Hepatocyte (in vitro differentiated cells): ENCODE data around the gene PLSCR1. TPM values are rescaled to one million over a fixed set of nuclear protein-coding genes. Genes with fewer than 3 reads are reported as not detected.

Source experiments
- DNase-seq: peaks from one replicate; pipeline ENCODE4 v3.0.0-alpha.2; 2016; ENCODE audit warnings: low spot score
- H2AFZ ChIP-seq: fragments of 200-600 bp; sonication (generic); 2 replicates; pipeline ENCODE4 v1.6.0; 2016; ENCODE audit warnings: antibody characterized with exemption, mild to moderate bottlenecking
- H3K27ac ChIP-seq: fragments of 200-600 bp; sonication (generic); 2 replicates; pipeline ENCODE4 v1.5.1; 2016; ENCODE audit warnings: mild to moderate bottlenecking
- H3K27me3 ChIP-seq: fragments of 200-600 bp; sonication (generic); 2 replicates; pipeline ENCODE4 v1.6.1; 2016
- H3K36me3 ChIP-seq: fragments of 200-600 bp; sonication (generic); replicated peaks from 2 replicates; pipeline ENCODE4 v1.5.1; 2016; ENCODE audit warnings: low read depth; ENCODE audit not compliant: insufficient read depth
- H3K4me1 ChIP-seq: fragments of 200-600 bp; sonication (generic); 2 replicates; pipeline ENCODE4 v1.5.1; 2016; ENCODE audit warnings: mild to moderate bottlenecking, moderate library complexity; ENCODE audit not compliant: insufficient read depth
- H3K4me2 ChIP-seq: fragments of 200-600 bp; sonication (generic); 2 replicates; pipeline ENCODE4 v1.6.0; 2016
- H3K4me3 ChIP-seq: fragments of 200-600 bp; sonication (generic); 2 replicates; pipeline ENCODE4 v1.5.1; 2016; ENCODE audit warnings: mild to moderate bottlenecking
- H3K79me2 ChIP-seq: fragments of 200-600 bp; sonication (generic); 2 replicates; pipeline ENCODE4 v1.6.0; 2017; ENCODE audit warnings: mild to moderate bottlenecking
- H3K9me2 ChIP-seq: fragments of 200-600 bp; sonication (generic); replicated peaks from 2 replicates; pipeline ENCODE4 v1.6.0; 2017; ENCODE audit warnings: mild to moderate bottlenecking; ENCODE audit not compliant: insufficient read depth
- H3K9me3 ChIP-seq: fragments of 200-600 bp; sonication (generic); 2 replicates; pipeline ENCODE4 v1.5.1; 2016; ENCODE audit warnings: low read depth, mild to moderate bottlenecking
- H4K20me1 ChIP-seq: fragments of 200-600 bp; sonication (generic); 2 replicates; pipeline ENCODE4 v1.6.0; 2016; ENCODE audit warnings: mild to moderate bottlenecking; ENCODE audit not compliant: insufficient read depth, poor library complexity, severe bottlenecking
- CTCF ChIP-seq: fragments of 200-600 bp; sonication (generic); IDR thresholded peaks from 2 replicates; pipeline ENCODE4 v1.5.1; 2016; ENCODE audit warnings: antibody characterized with exemption, mild to moderate bottlenecking; ENCODE audit not compliant: poor library complexity
- EZH2 ChIP-seq: fragments of 200-600 bp; sonication (generic); IDR thresholded peaks from 2 replicates; pipeline ENCODE4 v1.6.1; 2016; ENCODE audit warnings: antibody characterized with exemption, mild to moderate bottlenecking, borderline replicate concordance
- EZH2phosphoT487 ChIP-seq: fragments of 200-600 bp; sonication (generic); IDR thresholded peaks from one replicate; pipeline ENCODE4 v1.6.1; 2018; ENCODE audit warnings: antibody characterized with exemption, mild to moderate bottlenecking, low read depth, moderate library complexity; ENCODE audit not compliant: unreplicated experiment, severe bottlenecking
- WGBS: methylation state at CpG from one replicate; pipeline ENCODE4 v1.1.6; 2016; ENCODE audit warnings: low lambda C conversion rate; ENCODE audit errors: missing lambda C conversion rate; 5-methylcytosine and 5-hydroxymethylcytosine counted together
- polyA plus RNA-seq: library from polyadenylated mRNA; unstranded; fragments of >200 nt; fragmentation: Nextera tagmentation; extraction: Ambion mirVana; gene quantifications from 2 replicates; pipeline ENCODE4 v1.2.1, GENCODE V29; 2016
- total RNA-seq: library from RNA; depleted of rRNA; stranded (reverse); fragments of >200 nt; gene quantifications from 2 replicates; pipeline ENCODE4 v1.2.3, GENCODE V29; 2014

PLSCR1 gene
- total and polyA plus RNA-seq, 2 experiments from 2014 or later: 44.9 to 72.6 TPM

- WGBS: 26% methylated on average over 1 of the region's 1 CpG
- TF ChIP-seq EZH2phosphoT487 (no peak), EZH2 (no peak), CTCF (no peak)
- H3K4me3 ChIP-seq: no peak overlapping the region
- no peaks in the 10 kb centered on the region for H3K36me3 ChIP-seq
- H2AFZ ChIP-seq: no peak overlapping the region
- peak overlapping the region; percentile 77 for H3K27ac ChIP-seq
- H3K4me2 ChIP-seq: no peak overlapping the region
- peaks cover 15% of the 10 kb centered on the region for H3K4me1 ChIP-seq
- DNase-seq: no peak
- no peaks in the 10 kb centered on the region for H3K79me2 ChIP-seq
- H3K27me3 ChIP-seq: no peaks in the 10 kb centered on the region
- H3K9me2 ChIP-seq: no peaks in the 10 kb centered on the region
- no peaks in the 10 kb centered on the region for H4K20me1 ChIP-seq
- H3K9me3 ChIP-seq: no peaks in the 10 kb centered on the region
Observed at GRCh38 chr3:146581080-146581601, 36.7 kb upstream of the PLSCR1 start.

- H3K9me3 ChIP-seq: no peaks in the 10 kb centered on the region
- TF ChIP-seq EZH2 (no peak), EZH2phosphoT487 (no peak), CTCF (peak; percentile 65)
- H3K9me2 ChIP-seq: no peaks in the 10 kb centered on the region
- peak; percentile 49 for DNase-seq
- H3K36me3 ChIP-seq: no peaks in the 10 kb centered on the region
- no peak overlapping the region for H3K4me2 ChIP-seq
- H3K79me2 ChIP-seq: no peaks in the 10 kb centered on the region
- H3K27me3 ChIP-seq: no peaks in the 10 kb centered on the region
- no peak overlapping the region for H2AFZ ChIP-seq
- H3K4me1 ChIP-seq: peaks cover 15% of the 10 kb centered on the region
- H4K20me1 ChIP-seq: no peaks in the 10 kb centered on the region
- H3K4me3 ChIP-seq: no peak overlapping the region
- H3K27ac ChIP-seq: no peak overlapping the region
Observed at GRCh38 chr3:146577662-146578061, 33.3 kb upstream of the PLSCR1 start.

GRCh38 chr3:146575636-146576035, 31.2 kb upstream of the PLSCR1 start:
- no peaks in the 10 kb centered on the region for H3K9me3 ChIP-seq
- no peaks in the 10 kb centered on the region for H4K20me1 ChIP-seq
- TF ChIP-seq EZH2phosphoT487 (no peak), CTCF (no peak), EZH2 (no peak)
- WGBS: 92% methylated on average over 2 of the region's 2 CpGs
- no peaks in the 10 kb centered on the region for H3K36me3 ChIP-seq
- no peak overlapping the region for H3K4me3 ChIP-seq
- no peak overlapping the region for H3K27ac ChIP-seq
- no peak overlapping the region for H3K4me2 ChIP-seq
- no peaks in the 10 kb centered on the region for H3K79me2 ChIP-seq
- H3K9me2 ChIP-seq: no peaks in the 10 kb centered on the region
- DNase-seq: no peak
- peaks cover 3% of the 10 kb centered on the region for H3K4me1 ChIP-seq
- H3K27me3 ChIP-seq: no peaks in the 10 kb centered on the region
- H2AFZ ChIP-seq: no peak overlapping the region

- Histone ChIP-seq H3K9me3 (no peaks in the 10 kb centered on the region), H3K4me1 (no peaks in the 10 kb centered on the region), H3K27me3 (no peaks in the 10 kb centered on the region), H3K4me3 (no peak overlapping the region), H3K36me3 (no peaks in the 10 kb centered on the region), H3K27ac (no peak overlapping the region), H4K20me1 (no peaks in the 10 kb centered on the region), H3K4me2 (no peak overlapping the region), H2AFZ (no peak overlapping the region), H3K9me2 (no peaks in the 10 kb centered on the region), H3K79me2 (no peaks in the 10 kb centered on the region)
- no peak for DNase-seq
- no peak for TF ChIP-seq EZH2phosphoT487
- no peak for TF ChIP-seq CTCF
- no peak for TF ChIP-seq EZH2
- WGBS: 89% methylated on average over 1 of the region's 1 CpG
Observed at GRCh38 chr3:146574173-146574572, 29.8 kb upstream of the PLSCR1 start.
